Measurements from ENCODE around the gene CCDC102B.

CCDC102B gene

GRCh38 chr18:68928762-68929675, 131.1 kb downstream of the CCDC102B start:
- Histone ChIP-seq H3K27ac (no peak overlapping the region), H3K4me1 (no peaks in the 10 kb centered on the region), H3K4me3 (ENCODE audit: low read depth, low read length) (no peak overlapping the region), H3K4me2 (ENCODE audit: low read length) (no peak overlapping the region), H3K9me3 (ENCODE audit: control insufficient read depth, low read length) (no peaks in the 10 kb centered on the region), H2AFZ (no peak overlapping the region), H3K79me2 (no peaks in the 10 kb centered on the region), H3K36me3 (ENCODE audit: control insufficient read depth, insufficient read depth, low read length) (no peaks in the 10 kb centered on the region), H3K9ac (no peak overlapping the region), H3K27me3 (ENCODE audit: control insufficient read depth, insufficient read depth, low read length) (no peaks in the 10 kb centered on the region)
- no peak for TF ChIP-seq CTCF (IDR thresholded peaks at IDR 0.05)

GRCh38 chr18:68935686-68936085, 137.8 kb downstream of the CCDC102B start:
- Histone ChIP-seq H3K79me2 (no peaks in the 10 kb centered on the region), H3K4me1 (no peaks in the 10 kb centered on the region), H3K4me3 (ENCODE audit: low read depth, low read length) (no peak overlapping the region), H3K36me3 (ENCODE audit: control insufficient read depth, insufficient read depth, low read length) (no peaks in the 10 kb centered on the region), H2AFZ (no peak overlapping the region), H3K27me3 (ENCODE audit: control insufficient read depth, insufficient read depth, low read length) (no peaks in the 10 kb centered on the region), H3K4me2 (ENCODE audit: low read length) (no peak overlapping the region), H3K9ac (no peak overlapping the region), H3K27ac (no peak overlapping the region), H3K9me3 (ENCODE audit: control insufficient read depth, low read length) (no peaks in the 10 kb centered on the region)
- TF ChIP-seq CTCF (IDR thresholded peaks at IDR 0.05): no peak

- Histone ChIP-seq H3K4me2 (ENCODE audit: low read length) (no peak overlapping the region), H3K9ac (no peak overlapping the region), H3K27me3 (ENCODE audit: control insufficient read depth, insufficient read depth, low read length) (no peaks in the 10 kb centered on the region), H2AFZ (no peak overlapping the region), H3K4me1 (no peaks in the 10 kb centered on the region), H3K4me3 (ENCODE audit: low read depth, low read length) (no peak overlapping the region), H3K9me3 (ENCODE audit: control insufficient read depth, low read length) (no peaks in the 10 kb centered on the region), H3K36me3 (ENCODE audit: control insufficient read depth, insufficient read depth, low read length) (no peaks in the 10 kb centered on the region), H3K27ac (no peak overlapping the region), H3K79me2 (no peaks in the 10 kb centered on the region)
- no peak for TF ChIP-seq CTCF (IDR thresholded peaks at IDR 0.05)
Observed at GRCh38 chr18:68937029-68937599, 139.2 kb downstream of the CCDC102B start.

- Histone ChIP-seq H3K36me3 (ENCODE audit: control insufficient read depth, insufficient read depth, low read length) (no peaks in the 10 kb centered on the region), H3K4me2 (ENCODE audit: low read length) (no peak overlapping the region), H3K4me3 (ENCODE audit: low read depth, low read length) (no peak overlapping the region), H3K4me1 (no peaks in the 10 kb centered on the region), H3K79me2 (no peaks in the 10 kb centered on the region), H3K27me3 (ENCODE audit: control insufficient read depth, insufficient read depth, low read length) (no peaks in the 10 kb centered on the region), H3K27ac (no peak overlapping the region), H3K9me3 (ENCODE audit: control insufficient read depth, low read length) (no peaks in the 10 kb centered on the region), H3K9ac (no peak overlapping the region), H2AFZ (no peak overlapping the region)
- no peak for TF ChIP-seq CTCF (IDR thresholded peaks at IDR 0.05)
Observed at GRCh38 chr18:68940039-68940438, 142.2 kb downstream of the CCDC102B start.

All from parathyroid adenoma (tissue), 2 donors.